Hepatocyte (in vitro differentiated cells): ENCODE measurements around the gene RACGAP1. TPM values are rescaled to one million over a fixed set of nuclear protein-coding genes. Genes with fewer than 3 reads are reported as not detected.
"Not testable (repeated sequence)": the region's sequence is repeated elsewhere in the genome, so short reads cannot be mapped to it uniquely, and the experiment has no call there.

Experiments
- DNase-seq: peaks from one replicate; pipeline ENCODE4 v3.0.0-alpha.2; 2016; ENCODE audit warnings: low spot score
- H2AFZ ChIP-seq: fragments of 200-600 bp; sonication (generic); 2 replicates; pipeline ENCODE4 v1.6.0; 2016; ENCODE audit warnings: antibody characterized with exemption, mild to moderate bottlenecking
- H3K27ac ChIP-seq: fragments of 200-600 bp; sonication (generic); 2 replicates; pipeline ENCODE4 v1.5.1; 2016; ENCODE audit warnings: mild to moderate bottlenecking
- H3K27me3 ChIP-seq: fragments of 200-600 bp; sonication (generic); 2 replicates; pipeline ENCODE4 v1.6.1; 2016
- H3K36me3 ChIP-seq: fragments of 200-600 bp; sonication (generic); replicated peaks from 2 replicates; pipeline ENCODE4 v1.5.1; 2016; ENCODE audit warnings: low read depth; ENCODE audit not compliant: insufficient read depth
- H3K4me1 ChIP-seq: fragments of 200-600 bp; sonication (generic); 2 replicates; pipeline ENCODE4 v1.5.1; 2016; ENCODE audit warnings: mild to moderate bottlenecking, moderate library complexity; ENCODE audit not compliant: insufficient read depth
- H3K4me2 ChIP-seq: fragments of 200-600 bp; sonication (generic); 2 replicates; pipeline ENCODE4 v1.6.0; 2016
- H3K4me3 ChIP-seq: fragments of 200-600 bp; sonication (generic); 2 replicates; pipeline ENCODE4 v1.5.1; 2016; ENCODE audit warnings: mild to moderate bottlenecking
- H3K79me2 ChIP-seq: fragments of 200-600 bp; sonication (generic); 2 replicates; pipeline ENCODE4 v1.6.0; 2017; ENCODE audit warnings: mild to moderate bottlenecking
- H3K9me2 ChIP-seq: fragments of 200-600 bp; sonication (generic); replicated peaks from 2 replicates; pipeline ENCODE4 v1.6.0; 2017; ENCODE audit warnings: mild to moderate bottlenecking; ENCODE audit not compliant: insufficient read depth
- H3K9me3 ChIP-seq: fragments of 200-600 bp; sonication (generic); 2 replicates; pipeline ENCODE4 v1.5.1; 2016; ENCODE audit warnings: low read depth, mild to moderate bottlenecking
- H4K20me1 ChIP-seq: fragments of 200-600 bp; sonication (generic); 2 replicates; pipeline ENCODE4 v1.6.0; 2016; ENCODE audit warnings: mild to moderate bottlenecking; ENCODE audit not compliant: insufficient read depth, poor library complexity, severe bottlenecking
- EZH2 ChIP-seq: fragments of 200-600 bp; sonication (generic); IDR thresholded peaks from 2 replicates; pipeline ENCODE4 v1.6.1; 2016; ENCODE audit warnings: antibody characterized with exemption, mild to moderate bottlenecking, borderline replicate concordance
- EZH2phosphoT487 ChIP-seq: fragments of 200-600 bp; sonication (generic); IDR thresholded peaks from one replicate; pipeline ENCODE4 v1.6.1; 2018; ENCODE audit warnings: antibody characterized with exemption, mild to moderate bottlenecking, low read depth, moderate library complexity; ENCODE audit not compliant: unreplicated experiment, severe bottlenecking
- WGBS: methylation state at CpG from one replicate; pipeline ENCODE4 v1.1.6; 2016; ENCODE audit warnings: low lambda C conversion rate; ENCODE audit errors: missing lambda C conversion rate; 5-methylcytosine and 5-hydroxymethylcytosine counted together
- polyA plus RNA-seq: library from polyadenylated mRNA; unstranded; fragments of >200 nt; fragmentation: Nextera tagmentation; extraction: Ambion mirVana; gene quantifications from 2 replicates; pipeline ENCODE4 v1.2.1, GENCODE V29; 2016
- total RNA-seq: library from RNA; depleted of rRNA; stranded (reverse); fragments of >200 nt; gene quantifications from 2 replicates; pipeline ENCODE4 v1.2.3, GENCODE V29; 2014
- TF ChIP-seq, protein P1 (sequence below): fragments of 200-600 bp; sonication (generic); IDR thresholded peaks from 2 replicates; pipeline ENCODE4 v1.5.1; 2016; ENCODE audit warnings: antibody characterized with exemption, mild to moderate bottlenecking; ENCODE audit not compliant: poor library complexity

Gene RACGAP1
- total and polyA plus RNA-seq, 2 experiments from 2014 or later: 17.3 to 22.1 TPM

DNA sequence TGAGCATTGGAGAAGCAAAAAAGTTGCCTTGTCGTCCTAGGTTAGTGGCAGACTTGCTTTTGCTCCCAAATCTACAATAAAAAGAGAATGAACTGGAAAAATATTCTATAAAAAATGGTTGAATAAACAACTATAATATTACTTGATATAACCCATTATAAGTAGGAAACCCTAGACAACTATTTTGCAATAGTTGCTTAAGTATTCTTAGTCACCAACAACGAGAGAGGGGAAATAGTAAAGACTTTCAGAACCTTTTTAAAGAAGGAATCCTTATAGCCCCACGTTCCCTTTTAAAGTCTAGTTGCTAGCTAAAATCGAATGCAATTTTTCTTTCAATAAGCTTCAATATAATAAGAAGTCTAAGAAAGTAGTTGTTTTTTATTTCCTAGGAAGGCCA, 35.0 kb downstream of the RACGAP1 start:
- Histone ChIP-seq H4K20me1 (no peaks in the 10 kb centered on the region), H3K36me3 (no peaks in the 10 kb centered on the region), H3K4me2 (no peak overlapping the region), H3K27me3 (no peaks in the 10 kb centered on the region), H3K79me2 (no peaks in the 10 kb centered on the region), H3K9me2 (no peaks in the 10 kb centered on the region), H3K9me3 (no peaks in the 10 kb centered on the region), H3K4me1 (peaks cover 4% of the 10 kb centered on the region), H3K4me3 (no peak overlapping the region), H2AFZ (no peak overlapping the region), H3K27ac (no peak overlapping the region)
- WGBS: 79% methylated on average over 4 of the region's 4 CpGs
- TF ChIP-seq, protein P1, sequence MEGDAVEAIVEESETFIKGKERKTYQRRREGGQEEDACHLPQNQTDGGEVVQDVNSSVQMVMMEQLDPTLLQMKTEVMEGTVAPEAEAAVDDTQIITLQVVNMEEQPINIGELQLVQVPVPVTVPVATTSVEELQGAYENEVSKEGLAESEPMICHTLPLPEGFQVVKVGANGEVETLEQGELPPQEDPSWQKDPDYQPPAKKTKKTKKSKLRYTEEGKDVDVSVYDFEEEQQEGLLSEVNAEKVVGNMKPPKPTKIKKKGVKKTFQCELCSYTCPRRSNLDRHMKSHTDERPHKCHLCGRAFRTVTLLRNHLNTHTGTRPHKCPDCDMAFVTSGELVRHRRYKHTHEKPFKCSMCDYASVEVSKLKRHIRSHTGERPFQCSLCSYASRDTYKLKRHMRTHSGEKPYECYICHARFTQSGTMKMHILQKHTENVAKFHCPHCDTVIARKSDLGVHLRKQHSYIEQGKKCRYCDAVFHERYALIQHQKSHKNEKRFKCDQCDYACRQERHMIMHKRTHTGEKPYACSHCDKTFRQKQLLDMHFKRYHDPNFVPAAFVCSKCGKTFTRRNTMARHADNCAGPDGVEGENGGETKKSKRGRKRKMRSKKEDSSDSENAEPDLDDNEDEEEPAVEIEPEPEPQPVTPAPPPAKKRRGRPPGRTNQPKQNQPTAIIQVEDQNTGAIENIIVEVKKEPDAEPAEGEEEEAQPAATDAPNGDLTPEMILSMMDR: no peak
- TF ChIP-seq EZH2 (no peak), EZH2phosphoT487 (no peak)
- DNase-seq: no peak

GRCh38 chr12:49989400-49989799, 35.9 kb downstream of the RACGAP1 start:
- H3K36me3 ChIP-seq, H4K20me1 ChIP-seq, H3K9me3 ChIP-seq, H3K4me2 ChIP-seq, H3K4me1 ChIP-seq, H3K27me3 ChIP-seq, H3K4me3 ChIP-seq, H2AFZ ChIP-seq, H3K9me2 ChIP-seq, DNase-seq, H3K27ac ChIP-seq, H3K79me2 ChIP-seq: not testable (repeated sequence)
- WGBS: 88% methylated on average over 2 of the region's 2 CpGs

- Histone ChIP-seq H3K9me2 (no peaks in the 10 kb centered on the region), H4K20me1 (no peaks in the 10 kb centered on the region), H3K27ac (peak overlapping the region; percentile 7), H3K36me3 (no peaks in the 10 kb centered on the region), H2AFZ (no peak overlapping the region), H3K27me3 (no peaks in the 10 kb centered on the region), H3K4me3 (no peak overlapping the region), H3K9me3 (no peaks in the 10 kb centered on the region), H3K4me1 (peaks cover 9% of the 10 kb centered on the region), H3K79me2 (no peaks in the 10 kb centered on the region), H3K4me2 (no peak overlapping the region)
- WGBS: 72% methylated on average over 4 of the region's 4 CpGs
- no peak for DNase-seq
- TF ChIP-seq EZH2phosphoT487 (no peak), EZH2 (no peak)
- TF ChIP-seq, protein P1: no peak
These were observed 37.5 kb downstream of the RACGAP1 start for GRCh38 chr12:49987625-49988303.

GRCh38 chr12:49986476-49986875, 38.8 kb downstream of the RACGAP1 start:
- not testable (repeated sequence) for H3K9me2 ChIP-seq, H4K20me1 ChIP-seq, H3K4me1 ChIP-seq, H3K4me3 ChIP-seq, H3K79me2 ChIP-seq, H3K9me3 ChIP-seq, H2AFZ ChIP-seq, H3K36me3 ChIP-seq, DNase-seq, H3K4me2 ChIP-seq, H3K27me3 ChIP-seq, H3K27ac ChIP-seq
- WGBS: 88% methylated on average over 3 of the region's 3 CpGs
